Upper lobe of right lung (tissue), 1 donor: ENCODE measurements around the gene WDR43. TPM values are rescaled to one million over a fixed set of nuclear protein-coding genes. Genes with fewer than 3 reads are reported as not detected.

Experiments
- ATAC-seq: fragments of 200-7000 bp; cut with Tn5 transposase; one replicate; pipeline ENCODE4 v1.9.1; 2020; ENCODE audit warnings: mild to moderate bottlenecking, moderate library complexity
- DNase-seq: peaks from one replicate; pipeline ENCODE4 v3.0.0-alpha.2; 2020
- H3K27ac ChIP-seq: fragments of 200-600 bp; one replicate; pipeline ENCODE4 v1.8.0; 2022
- H3K27me3 ChIP-seq: fragments of 200-600 bp; one replicate; pipeline ENCODE4 v1.8.0; 2022; ENCODE audit warnings: mild to moderate bottlenecking
- H3K36me3 ChIP-seq: fragments of 200-600 bp; one replicate; pipeline ENCODE4 v1.8.0; 2022
- H3K4me1 ChIP-seq: fragments of 200-600 bp; one replicate; pipeline ENCODE4 v1.8.0; 2022
- H3K4me3 ChIP-seq: fragments of 200-600 bp; one replicate; pipeline ENCODE4 v1.8.0; 2022; ENCODE audit warnings: mild to moderate bottlenecking
- H3K9me3 ChIP-seq: fragments of 200-600 bp; one replicate; pipeline ENCODE4 v1.8.0; 2022
- CTCF ChIP-seq: fragments of 200-600 bp; IDR thresholded peaks from one replicate; pipeline ENCODE4 v1.8.0; 2022; ENCODE audit warnings: antibody characterized with exemption
- intact Hi-C: fragments of 100-400 bp; cut with DNase I; formaldehyde crosslinking; loops from one replicate; pipeline ENCODE4 v1.11.0; 2022
- total RNA-seq: library from RNA; stranded (reverse); fragmentation: NEBNext Ultra II Directional; extraction: Animal tissue kit (Norgen Biotek cat#: 25700); gene quantifications from one replicate; pipeline ENCODE4 v1.2.1, GENCODE V29; 2021
- donor health status: DM: no; HTN: yes; CAD: no; lungs with severe emphysema.

The WDR43 gene
- total RNA-seq, 1 donor from 2014 or later, result 27.6 TPM

DNA sequence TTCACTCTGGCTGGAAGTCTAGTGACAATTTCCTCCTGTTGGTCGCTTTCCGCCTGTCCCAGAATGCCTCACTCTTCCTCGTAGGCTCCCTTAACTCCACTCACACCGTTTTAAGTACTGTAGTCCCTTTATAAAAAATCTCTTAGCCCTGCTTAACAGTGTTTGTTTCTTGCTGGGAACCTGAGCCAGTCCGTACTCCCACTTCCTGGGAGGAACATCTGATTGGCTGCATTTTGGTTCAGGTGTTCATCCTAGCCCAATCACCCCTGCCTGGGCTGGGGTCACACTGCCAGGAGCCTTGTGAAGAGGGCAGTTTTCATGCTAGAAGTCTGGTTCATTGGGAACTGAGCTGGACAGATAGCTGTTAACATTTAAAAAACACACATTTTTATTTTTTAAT, 61.0 kb downstream of the WDR43 start:
- Histone ChIP-seq H3K27me3 (no peaks in the 10 kb centered on the region), H3K36me3 (no peaks in the 10 kb centered on the region), H3K27ac (no peak overlapping the region), H3K4me1 (peaks cover 20% of the 10 kb centered on the region), H3K9me3 (no peaks in the 10 kb centered on the region), H3K4me3 (no peak overlapping the region)
- intact Hi-C loops, result no loop called here
- TF ChIP-seq CTCF, result no peak
- ATAC-seq (no peak), DNase-seq (no peak)

DNA sequence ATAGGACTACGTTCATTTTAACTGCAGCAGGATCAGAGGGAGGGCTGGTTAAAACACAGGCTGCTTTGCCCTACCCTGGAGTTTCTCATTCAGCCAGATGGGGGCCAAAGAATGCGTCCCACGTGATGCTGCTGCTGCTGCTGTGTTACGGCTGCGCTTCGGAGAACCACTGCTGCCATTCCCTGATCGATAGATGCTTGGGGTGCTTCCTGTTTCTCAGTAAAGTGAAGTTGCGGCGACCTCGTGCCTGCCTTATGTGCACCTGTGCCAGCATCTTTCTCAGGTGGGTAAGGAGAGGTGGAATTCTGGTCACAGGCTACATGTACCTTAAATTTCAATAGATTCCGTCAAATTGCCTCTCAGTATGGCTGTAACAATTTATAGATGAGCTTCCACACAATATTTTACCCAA, 62.0 kb downstream of the WDR43 start:
- no peaks in the 10 kb centered on the region for H3K36me3 ChIP-seq
- DNase-seq (no peak), ATAC-seq (peak; percentile 44)
- intact Hi-C loops, result no loop called here
- no peaks in the 10 kb centered on the region for H3K27me3 ChIP-seq
- no peaks in the 10 kb centered on the region for H3K9me3 ChIP-seq
- no peak for TF ChIP-seq CTCF
- no peak overlapping the region for H3K27ac ChIP-seq
- peaks cover 16% of the 10 kb centered on the region for H3K4me1 ChIP-seq
- peak overlapping the region; percentile 20 for H3K4me3 ChIP-seq

DNA sequence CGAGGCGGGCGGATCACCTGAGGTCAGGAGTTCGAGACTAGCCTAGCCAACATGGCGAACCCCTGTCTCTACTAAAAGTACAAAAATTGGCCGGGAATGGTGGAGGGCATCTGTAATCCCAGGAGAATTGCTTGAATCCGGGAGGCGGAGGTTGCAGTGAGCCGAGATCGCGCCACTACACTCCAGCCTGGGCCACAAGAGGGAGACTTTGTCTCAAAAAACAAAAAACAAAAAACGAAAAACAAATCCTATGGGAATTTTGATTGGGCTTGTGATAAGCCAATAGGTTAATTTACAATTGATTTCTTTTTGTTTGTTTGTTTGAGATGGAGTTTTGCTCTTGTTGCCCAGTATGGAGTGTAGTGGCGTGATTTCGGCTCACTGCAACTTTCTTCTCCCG, 62.4 kb downstream of the WDR43 start:
- H3K4me3 ChIP-seq, result peak overlapping the region; percentile 20
- DNase-seq (no peak), ATAC-seq (no peak)
- H3K36me3 ChIP-seq, result no peaks in the 10 kb centered on the region
- intact Hi-C loops, result no loop called here
- peak; percentile 62 for TF ChIP-seq CTCF
- no peaks in the 10 kb centered on the region for H3K27me3 ChIP-seq
- no peaks in the 10 kb centered on the region for H3K9me3 ChIP-seq
- peaks cover 13% of the 10 kb centered on the region for H3K4me1 ChIP-seq
- no peak overlapping the region for H3K27ac ChIP-seq

DNA sequence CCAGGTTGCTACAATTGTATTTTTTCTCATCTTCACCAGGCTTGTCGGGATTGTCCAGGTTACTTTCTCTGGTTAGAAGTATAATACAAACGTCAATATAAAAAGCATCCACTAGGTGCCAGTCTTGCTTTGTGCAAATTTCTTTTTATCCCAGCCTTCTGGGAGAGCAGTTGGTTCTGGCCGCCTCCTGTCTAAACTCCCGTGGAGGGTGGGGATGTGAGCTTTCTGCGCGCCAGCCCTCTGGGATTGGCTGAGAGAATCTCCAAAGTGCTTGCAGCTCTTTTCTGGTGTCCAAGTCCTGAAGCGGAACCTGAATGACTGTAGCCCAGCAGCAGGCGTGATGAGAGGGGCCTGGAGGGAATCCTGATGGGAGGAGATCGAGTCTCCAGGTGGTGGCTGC, 64.2 kb downstream of the WDR43 start:
- ATAC-seq (peak; percentile 91), DNase-seq (no peak)
- H3K36me3 ChIP-seq, result no peaks in the 10 kb centered on the region
- H3K27me3 ChIP-seq, result no peaks in the 10 kb centered on the region
- TF ChIP-seq CTCF, result peak; percentile 63
- intact Hi-C loops, result no loop called here
- peaks cover 6% of the 10 kb centered on the region for H3K4me1 ChIP-seq
- H3K4me3 ChIP-seq, result no peak overlapping the region
- no peak overlapping the region for H3K27ac ChIP-seq
- no peaks in the 10 kb centered on the region for H3K9me3 ChIP-seq

DNA sequence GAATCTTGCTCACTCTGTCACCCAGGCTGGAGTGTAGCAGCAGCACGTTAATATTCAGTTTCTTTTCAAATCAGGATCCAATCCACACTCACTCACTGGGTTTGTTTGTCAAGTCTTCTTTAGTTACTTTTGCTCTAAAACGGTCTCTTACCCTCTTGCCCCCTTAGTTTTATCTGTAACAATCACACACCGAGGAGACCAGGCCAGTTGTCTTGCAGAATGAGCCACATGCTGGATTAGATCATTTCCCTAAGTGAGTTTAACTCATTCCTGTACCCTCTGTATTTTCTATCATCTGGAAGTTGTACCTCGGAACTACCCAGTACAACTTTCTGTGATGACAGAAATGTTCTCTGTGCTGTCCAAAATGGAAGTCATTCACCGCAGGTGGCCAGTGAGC, 65.9 kb downstream of the WDR43 start:
- no peak for TF ChIP-seq CTCF
- intact Hi-C loops, result no loop called here
- DNase-seq (no peak), ATAC-seq (no peak)
- no peaks in the 10 kb centered on the region for H3K9me3 ChIP-seq
- H3K27ac ChIP-seq, result no peak overlapping the region
- peaks cover 6% of the 10 kb centered on the region for H3K4me1 ChIP-seq
- no peak overlapping the region for H3K4me3 ChIP-seq
- no peaks in the 10 kb centered on the region for H3K27me3 ChIP-seq
- no peaks in the 10 kb centered on the region for H3K36me3 ChIP-seq

GRCh38 chr2:28962505-28962904, 68.0 kb downstream of the WDR43 start:
- Histone ChIP-seq H3K4me1 (no peaks in the 10 kb centered on the region), H3K36me3 (no peaks in the 10 kb centered on the region), H3K4me3 (no peak overlapping the region), H3K27me3 (no peaks in the 10 kb centered on the region), H3K9me3 (no peaks in the 10 kb centered on the region), H3K27ac (no peak overlapping the region)
- DNase-seq (no peak), ATAC-seq (no peak)
- intact Hi-C loops, result no loop called here
- TF ChIP-seq CTCF, result no peak
